ENCODE measurements around the gene DNAH7.

Gene DNAH7

GRCh38 chr2:195820867-195821565, 247.6 kb downstream of the DNAH7 start:
- Histone ChIP-seq H3K4me2 (ENCODE audit: insufficient read depth, low read length, poor library complexity, severe bottlenecking) (no peak overlapping the region), H3K4ac (ENCODE audit: low read length) (no peak overlapping the region), H3K14ac (ENCODE audit: low read length) (no peak overlapping the region), H2BK120ac (ENCODE audit: low read depth, low read length) (no peak overlapping the region), H2AFZ (ENCODE audit: low read length) (no peak overlapping the region), H3K23ac (ENCODE audit: low read depth, low read length, poor library complexity) (no peak overlapping the region), H2BK15ac (ENCODE audit: low read length) (no peak overlapping the region), H3K18ac (ENCODE audit: low read length) (no peak overlapping the region), H3K79me1 (ENCODE audit: low read depth, low read length) (no peaks in the 10 kb centered on the region), H3K36me3 (replicated peaks in 1 of 2; ENCODE audit: control insufficient read depth in 2 of 2, insufficient read depth in 2 of 2, low read length in 2 of 2) (no peaks in the 10 kb centered on the region), H4K8ac (ENCODE audit: low read depth, low read length) (no peak overlapping the region), H4K91ac (ENCODE audit: low read depth, low read length, poor library complexity) (no peak overlapping the region), H2AK5ac (ENCODE audit: low read depth, low read length) (no peak overlapping the region), H3K27ac (replicated peaks; ENCODE audit: low read length) (no peak overlapping the region), H3K4me3 (ENCODE audit: low read length in 2 of 2) (no peak overlapping the region), H2BK12ac (ENCODE audit: low read length) (no peak overlapping the region), H3K9ac (ENCODE audit: low read depth, low read length, poor library complexity) (no peak overlapping the region), H2BK5ac (ENCODE audit: low read length) (no peak overlapping the region), H3K27me3 (ENCODE audit: control insufficient read depth in 3 of 3, insufficient read depth in 3 of 3, low read depth in 1 of 3, low read length in 3 of 3) (no peaks in the 10 kb centered on the region), H3K9me3 (replicated peaks in 1 of 2; ENCODE audit: control insufficient read depth in 2 of 2, insufficient read depth in 1 of 2, low read depth in 1 of 2, low read length in 2 of 2) (no peaks in the 10 kb centered on the region), H3K4me1 (ENCODE audit: control insufficient read depth in 2 of 2, insufficient read depth in 1 of 2, low read depth in 1 of 2, low read length in 2 of 2) (peaks cover 0 to 10% of the 10 kb centered on the region in 2 donors)
- no peak for DNase-seq (ENCODE audit: low spot score)
- no CpG with 5 or more reads among the region's 3 CpGs for WGBS, 2 donors (ENCODE audit: extremely low coverage in 2 of 2, insufficient read length in 2 of 2, insufficient replicate concordance in 1 of 2)

- no CpG with 5 or more reads among the region's 3 CpGs for WGBS, 2 donors (ENCODE audit: extremely low coverage in 2 of 2, insufficient read length in 2 of 2, insufficient replicate concordance in 1 of 2)
These were observed 248.3 kb downstream of the DNAH7 start for GRCh38 chr2:195820373-195820772.

GRCh38 chr2:195819276-195819675, 249.4 kb downstream of the DNAH7 start:
- no peaks in the 10 kb centered on the region for H3K9me3 ChIP-seq (replicated peaks in 1 of 2; ENCODE audit: control insufficient read depth in 2 of 2, insufficient read depth in 1 of 2, low read depth in 1 of 2, low read length in 2 of 2)
- H2BK12ac ChIP-seq (ENCODE audit: low read length) = no peak overlapping the region
- no peak overlapping the region for H2BK15ac ChIP-seq (ENCODE audit: low read length)
- H3K4me3 ChIP-seq (ENCODE audit: low read length in 2 of 2) = no peak overlapping the region
- H3K27ac ChIP-seq (replicated peaks; ENCODE audit: low read length) = no peak overlapping the region
- WGBS, 2 donors (ENCODE audit: extremely low coverage in 2 of 2, insufficient read length in 2 of 2, insufficient replicate concordance in 1 of 2) = no CpG with 5 or more reads among the region's 1 CpG
- H4K91ac ChIP-seq (ENCODE audit: low read depth, low read length, poor library complexity) = no peak overlapping the region
- peaks cover 0 to 10% of the 10 kb centered on the region in 2 donors for H3K4me1 ChIP-seq (ENCODE audit: control insufficient read depth in 2 of 2, insufficient read depth in 1 of 2, low read depth in 1 of 2, low read length in 2 of 2)
- no peak overlapping the region for H3K23ac ChIP-seq (ENCODE audit: low read depth, low read length, poor library complexity)
- H3K18ac ChIP-seq (ENCODE audit: low read length) = no peak overlapping the region
- no peak overlapping the region for H2AFZ ChIP-seq (ENCODE audit: low read length)
- H4K8ac ChIP-seq (ENCODE audit: low read depth, low read length) = no peak overlapping the region
- H3K9ac ChIP-seq (ENCODE audit: low read depth, low read length, poor library complexity) = no peak overlapping the region
- no peak overlapping the region for H2BK120ac ChIP-seq (ENCODE audit: low read depth, low read length)
- H2BK5ac ChIP-seq (ENCODE audit: low read length) = no peak overlapping the region
- no peaks in the 10 kb centered on the region for H3K79me1 ChIP-seq (ENCODE audit: low read depth, low read length)
- no peak overlapping the region for H3K14ac ChIP-seq (ENCODE audit: low read length)
- no peak for DNase-seq (ENCODE audit: low spot score)
- no peak overlapping the region for H3K4ac ChIP-seq (ENCODE audit: low read length)
- H3K36me3 ChIP-seq (replicated peaks in 1 of 2; ENCODE audit: control insufficient read depth in 2 of 2, insufficient read depth in 2 of 2, low read length in 2 of 2) = no peaks in the 10 kb centered on the region
- H3K27me3 ChIP-seq (ENCODE audit: control insufficient read depth in 3 of 3, insufficient read depth in 3 of 3, low read depth in 1 of 3, low read length in 3 of 3) = no peaks in the 10 kb centered on the region
- no peak overlapping the region for H2AK5ac ChIP-seq (ENCODE audit: low read depth, low read length)
- H3K4me2 ChIP-seq (ENCODE audit: insufficient read depth, low read length, poor library complexity, severe bottlenecking) = no peak overlapping the region

More at GRCh38 chr2:195820373-195820772, 248.3 kb downstream of the DNAH7 start:
- H4K91ac ChIP-seq (ENCODE audit: low read depth, low read length, poor library complexity) = no peak overlapping the region
- H3K9me3 ChIP-seq (replicated peaks in 1 of 2; ENCODE audit: control insufficient read depth in 2 of 2, insufficient read depth in 1 of 2, low read depth in 1 of 2, low read length in 2 of 2) = no peaks in the 10 kb centered on the region
- H3K4me2 ChIP-seq (ENCODE audit: insufficient read depth, low read length, poor library complexity, severe bottlenecking) = no peak overlapping the region
- H2AFZ ChIP-seq (ENCODE audit: low read length) = no peak overlapping the region
- H3K9ac ChIP-seq (ENCODE audit: low read depth, low read length, poor library complexity) = no peak overlapping the region
- H3K18ac ChIP-seq (ENCODE audit: low read length) = no peak overlapping the region
- no peaks in the 10 kb centered on the region for H3K79me1 ChIP-seq (ENCODE audit: low read depth, low read length)
- H3K27ac ChIP-seq (replicated peaks; ENCODE audit: low read length) = no peak overlapping the region
- no peaks in the 10 kb centered on the region for H3K36me3 ChIP-seq (replicated peaks in 1 of 2; ENCODE audit: control insufficient read depth in 2 of 2, insufficient read depth in 2 of 2, low read length in 2 of 2)
- H2BK15ac ChIP-seq (ENCODE audit: low read length) = no peak overlapping the region
- DNase-seq (ENCODE audit: low spot score) = no peak
- H2BK12ac ChIP-seq (ENCODE audit: low read length) = no peak overlapping the region
- no peaks in the 10 kb centered on the region for H3K27me3 ChIP-seq (ENCODE audit: control insufficient read depth in 3 of 3, insufficient read depth in 3 of 3, low read depth in 1 of 3, low read length in 3 of 3)
- no peak overlapping the region for H2BK120ac ChIP-seq (ENCODE audit: low read depth, low read length)
- peaks cover 0 to 10% of the 10 kb centered on the region in 2 donors for H3K4me1 ChIP-seq (ENCODE audit: control insufficient read depth in 2 of 2, insufficient read depth in 1 of 2, low read depth in 1 of 2, low read length in 2 of 2)
- no peak overlapping the region for H4K8ac ChIP-seq (ENCODE audit: low read depth, low read length)
- no peak overlapping the region for H3K4me3 ChIP-seq (ENCODE audit: low read length in 2 of 2)
- no peak overlapping the region for H3K14ac ChIP-seq (ENCODE audit: low read length)
- no peak overlapping the region for H3K4ac ChIP-seq (ENCODE audit: low read length)
- H2BK5ac ChIP-seq (ENCODE audit: low read length) = no peak overlapping the region
- H2AK5ac ChIP-seq (ENCODE audit: low read depth, low read length) = no peak overlapping the region
- H3K23ac ChIP-seq (ENCODE audit: low read depth, low read length, poor library complexity) = no peak overlapping the region

GRCh38 chr2:195818526-195818925, 250.1 kb downstream of the DNAH7 start:
- H4K91ac ChIP-seq (ENCODE audit: low read depth, low read length, poor library complexity) = no peak overlapping the region
- H3K27ac ChIP-seq (replicated peaks; ENCODE audit: low read length) = no peak overlapping the region
- no peaks in the 10 kb centered on the region for H3K36me3 ChIP-seq (replicated peaks in 1 of 2; ENCODE audit: control insufficient read depth in 2 of 2, insufficient read depth in 2 of 2, low read length in 2 of 2)
- no peak overlapping the region for H2BK15ac ChIP-seq (ENCODE audit: low read length)
- H3K9me3 ChIP-seq (replicated peaks in 1 of 2; ENCODE audit: control insufficient read depth in 2 of 2, insufficient read depth in 1 of 2, low read depth in 1 of 2, low read length in 2 of 2) = no peaks in the 10 kb centered on the region
- no peak overlapping the region for H2BK5ac ChIP-seq (ENCODE audit: low read length)
- no peak overlapping the region for H3K18ac ChIP-seq (ENCODE audit: low read length)
- no peak overlapping the region for H3K4me3 ChIP-seq (ENCODE audit: low read length in 2 of 2)
- no peaks in the 10 kb centered on the region for H3K27me3 ChIP-seq (ENCODE audit: control insufficient read depth in 3 of 3, insufficient read depth in 3 of 3, low read depth in 1 of 3, low read length in 3 of 3)
- no CpG with 5 or more reads among the region's 3 CpGs for WGBS, 2 donors (ENCODE audit: extremely low coverage in 2 of 2, insufficient read length in 2 of 2, insufficient replicate concordance in 1 of 2)
- no peak overlapping the region for H3K14ac ChIP-seq (ENCODE audit: low read length)
- H3K23ac ChIP-seq (ENCODE audit: low read depth, low read length, poor library complexity) = no peak overlapping the region
- DNase-seq (ENCODE audit: low spot score) = no peak
- H2AK5ac ChIP-seq (ENCODE audit: low read depth, low read length) = no peak overlapping the region
- no peak overlapping the region for H3K4me2 ChIP-seq (ENCODE audit: insufficient read depth, low read length, poor library complexity, severe bottlenecking)
- no peaks in the 10 kb centered on the region for H3K79me1 ChIP-seq (ENCODE audit: low read depth, low read length)
- no peak overlapping the region for H2BK120ac ChIP-seq (ENCODE audit: low read depth, low read length)
- H3K4me1 ChIP-seq (ENCODE audit: control insufficient read depth in 2 of 2, insufficient read depth in 1 of 2, low read depth in 1 of 2, low read length in 2 of 2) = peaks cover 0 to 10% of the 10 kb centered on the region in 2 donors
- H2AFZ ChIP-seq (ENCODE audit: low read length) = no peak overlapping the region
- H3K9ac ChIP-seq (ENCODE audit: low read depth, low read length, poor library complexity) = no peak overlapping the region
- H3K4ac ChIP-seq (ENCODE audit: low read length) = no peak overlapping the region
- H2BK12ac ChIP-seq (ENCODE audit: low read length) = no peak overlapping the region
- H4K8ac ChIP-seq (ENCODE audit: low read depth, low read length) = no peak overlapping the region

All from neuronal stem cell (in vitro differentiated cells).